Pancreas (tissue), 10 donors: ENCODE data around the gene VANGL2. TPM values are rescaled to one million over a fixed set of nuclear protein-coding genes. Genes with fewer than 3 reads are reported as not detected.

ENCODE experiments used
- ATAC-seq, 4 donors: fragments of 200-7000 bp; cut with Tn5 transposase; one replicate each; pipeline versions ENCODE4 v1.8.0 to v1.9.1; 2020; ENCODE audit warnings: mild to moderate bottlenecking in 4 of 4, moderate library complexity in 4 of 4
- DNase-seq, 6 donors: peaks; one replicate each; pipeline ENCODE4 v3.0.0-alpha.2; 2020
- FAIRE-seq: peaks from 2 replicates; lab custom pipeline; 2012; peaks lifted over from hg19 to GRCh38; lab: Jason Lieb, UNC
- H3K27ac ChIP-seq, 4 donors: fragments of 200-600 bp; sonication (generic); 1 replicate in 3 of 4; 2 replicates in 1 of 4; pipeline versions ENCODE4 v1.5.0 to v1.8.0; 2020
- H3K27me3 ChIP-seq, 4 donors: fragments of 200-600 bp; one replicate each; pipeline ENCODE4 v1.8.0; 2021
- H3K36me3 ChIP-seq, 3 donors: fragments of 200-600 bp; sonication (generic) in 1 of 3; one replicate each; pipeline versions ENCODE4 v1.5.0 to v1.8.0; 2020 to 2021
- H3K4me1 ChIP-seq, 3 donors: fragments of 200-600 bp; one replicate each; pipeline ENCODE4 v1.8.0; 2021
- H3K4me3 ChIP-seq, 4 donors: fragments of 200-600 bp; sonication (generic) in 2 of 4; one replicate each; pipeline versions ENCODE4 v1.5.0 to v1.8.0; 2020 to 2021
- H3K9me3 ChIP-seq, 4 donors: fragments of 200-600 bp; one replicate each; pipeline ENCODE4 v1.8.0; 2021
- WGBS, 2 donors: extraction: QIAGEN DNeasy Blood & Tissue Kit; methylation state at CpG; one replicate each; pipeline ENCODE4 v1.1.7; 2013; 5-methylcytosine and 5-hydroxymethylcytosine counted together
- intact Hi-C, 3 donors: fragments of 100-400 bp; cut with DNase I; formaldehyde crosslinking; loops; one replicate each; pipeline versions ENCODE4 v1.11.1 to v1.14.2; 2022
- polyA plus RNA-seq, 2 donors: library from polyadenylated mRNA; stranded (reverse); fragments of 200-250 nt; gene quantifications; one replicate each; pipeline ENCODE4 v1.2.3, GENCODE V29; 2013
- total RNA-seq, 6 donors: library from RNA; stranded (reverse); fragmentation: NEBNext Ultra II Directional in 4 of 6; extraction: Animal tissue kit (Norgen Biotek cat#: 25700) in 4 of 6; gene quantifications; one replicate each; pipeline versions ENCODE4 v1.2.1 to v1.2.4, GENCODE V29; 2021 to 2023
- TF ChIP-seq, protein P1 (sequence below), 4 donors: fragments of 200-600 bp; sonication (generic) in 3 of 4; IDR thresholded peaks; one replicate each; pipeline versions ENCODE4 v1.5.0 to v1.8.0; 2021; ENCODE audit warnings: antibody characterized with exemption in 4 of 4
- donor health status: healthy with polysubstance abuse.
- donor health status: DM: no; HTN: no; CAD: no; lungs with moderate emphysema.
- donor health status: DM: no; HTN: no; CAD: no.
- donor health status: control.
- donor health status: control.
- donor health status: Bipolar disorder and iron deficiency.
- donor health status: DM: yes; HTN: yes; CAD: no.
- donor health status: DM: no; HTN: no; CAD: no.
- donor health status: DM: no; HTN: no; CAD: no.
- donor health status: DM: yes; HTN: yes; CAD: no.

VANGL2 gene
- total and polyA plus RNA-seq, 8 donors, result 2.5 to 9.9 (median 4.2) TPM

- TF ChIP-seq, protein P1, sequence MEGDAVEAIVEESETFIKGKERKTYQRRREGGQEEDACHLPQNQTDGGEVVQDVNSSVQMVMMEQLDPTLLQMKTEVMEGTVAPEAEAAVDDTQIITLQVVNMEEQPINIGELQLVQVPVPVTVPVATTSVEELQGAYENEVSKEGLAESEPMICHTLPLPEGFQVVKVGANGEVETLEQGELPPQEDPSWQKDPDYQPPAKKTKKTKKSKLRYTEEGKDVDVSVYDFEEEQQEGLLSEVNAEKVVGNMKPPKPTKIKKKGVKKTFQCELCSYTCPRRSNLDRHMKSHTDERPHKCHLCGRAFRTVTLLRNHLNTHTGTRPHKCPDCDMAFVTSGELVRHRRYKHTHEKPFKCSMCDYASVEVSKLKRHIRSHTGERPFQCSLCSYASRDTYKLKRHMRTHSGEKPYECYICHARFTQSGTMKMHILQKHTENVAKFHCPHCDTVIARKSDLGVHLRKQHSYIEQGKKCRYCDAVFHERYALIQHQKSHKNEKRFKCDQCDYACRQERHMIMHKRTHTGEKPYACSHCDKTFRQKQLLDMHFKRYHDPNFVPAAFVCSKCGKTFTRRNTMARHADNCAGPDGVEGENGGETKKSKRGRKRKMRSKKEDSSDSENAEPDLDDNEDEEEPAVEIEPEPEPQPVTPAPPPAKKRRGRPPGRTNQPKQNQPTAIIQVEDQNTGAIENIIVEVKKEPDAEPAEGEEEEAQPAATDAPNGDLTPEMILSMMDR (IDR thresholded peaks at IDR 0.05), result no peak
- Histone ChIP-seq H3K4me3 (no peak overlapping the region), H3K9me3 (no peaks in the 10 kb centered on the region), H3K36me3 (no peaks in the 10 kb centered on the region), H3K27ac (no peak overlapping the region), H3K27me3 (no peaks in the 10 kb centered on the region), H3K4me1 (no peaks in the 10 kb centered on the region)
- no peak for FAIRE-seq
- 76 to 89% methylated on average over 1 of the region's 1 CpG for WGBS, 2 donors
- DNase-seq, result no peak
- intact Hi-C loops, result no loop called here
- no peak for ATAC-seq
These were observed 31.3 kb upstream of the VANGL2 start for GRCh38 chr1:160369087-160369486.

DNA sequence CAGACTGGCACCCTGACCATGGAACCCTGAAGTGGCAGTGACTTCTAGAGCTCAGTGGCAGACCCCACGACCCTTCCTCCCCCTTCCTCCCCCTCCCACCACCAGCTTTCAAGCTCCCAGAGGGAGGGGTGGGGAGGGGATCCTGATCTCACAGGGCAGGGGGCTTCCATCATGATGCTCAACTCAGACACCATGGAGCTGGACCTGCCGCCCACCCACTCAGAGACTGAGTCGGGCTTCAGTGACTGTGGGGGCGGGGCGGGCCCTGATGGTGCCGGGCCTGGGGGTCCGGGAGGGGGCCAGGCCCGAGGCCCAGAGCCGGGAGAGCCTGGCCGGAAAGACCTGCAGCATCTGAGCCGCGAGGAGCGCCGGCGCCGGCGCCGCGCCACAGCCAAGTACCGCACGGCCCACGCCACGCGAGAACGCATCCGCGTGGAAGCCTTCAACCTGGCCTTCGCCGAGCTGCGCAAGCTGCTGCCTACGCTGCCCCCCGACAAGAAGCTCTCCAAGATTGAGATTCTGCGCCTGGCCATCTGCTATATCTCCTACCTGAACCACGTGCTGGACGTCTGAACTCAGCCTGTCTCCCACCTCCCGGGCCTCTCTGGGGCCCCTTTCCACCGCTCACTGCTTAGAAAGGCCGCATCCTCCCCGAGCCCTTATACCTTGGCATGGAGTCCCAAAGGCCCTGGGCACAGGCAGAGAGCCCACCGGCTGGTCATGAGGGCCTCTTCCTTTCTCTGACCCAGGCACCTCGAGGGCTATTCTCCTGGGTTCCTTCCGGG lies 29.6 kb upstream of the VANGL2 start:
- no peak overlapping the region for H3K27ac ChIP-seq
- no peak for FAIRE-seq
- H3K27me3 ChIP-seq, result no peaks in the 10 kb centered on the region
- WGBS, 2 donors, result 66 to 72% methylated on average over 41 to 42 of the region's 42 CpGs
- intact Hi-C loops, result loop anchor here in 2 of 3 donors (10.0 kb wide), 2 partner anchors 176 to 266 kb away; partner anchors contain the start of gene CASQ1 (in 1 of the 2)
- no peak overlapping the region for H3K4me3 ChIP-seq
- H3K4me1 ChIP-seq, result no peaks in the 10 kb centered on the region
- no peak for ATAC-seq
- TF ChIP-seq, protein P1 (IDR thresholded peaks at IDR 0.05), result no peak
- no peaks in the 10 kb centered on the region for H3K36me3 ChIP-seq
- DNase-seq, result no peak
- no peaks in the 10 kb centered on the region for H3K9me3 ChIP-seq

DNA sequence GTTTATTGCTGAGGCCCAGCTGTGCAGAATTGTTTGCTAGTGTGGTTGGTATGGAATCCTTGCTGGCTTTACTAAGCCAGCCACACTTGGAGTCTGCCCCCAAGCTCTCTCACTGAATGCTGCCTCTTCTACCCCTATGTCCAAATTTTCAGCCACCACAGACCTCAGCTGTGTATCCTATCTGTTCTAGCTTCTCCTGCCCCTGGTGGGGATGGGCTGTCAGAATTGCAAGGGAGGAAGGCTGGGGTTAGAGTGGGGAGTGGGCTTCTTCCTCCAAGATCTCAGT lies 29.1 kb upstream of the VANGL2 start:
- DNase-seq (no peak), ATAC-seq (no peak), FAIRE-seq (no peak)
- no peaks in the 10 kb centered on the region for H3K27me3 ChIP-seq
- intact Hi-C loops, result loop anchor here in 2 of 3 donors (10.0 kb wide), 2 partner anchors 176 to 266 kb away; partner anchors contain the start of gene CASQ1 (in 1 of the 2)
- H3K27ac ChIP-seq, result no peak overlapping the region
- H3K36me3 ChIP-seq, result no peaks in the 10 kb centered on the region
- TF ChIP-seq, protein P1 (IDR thresholded peaks at IDR 0.05), result no peak
- no peak overlapping the region for H3K4me3 ChIP-seq
- no peaks in the 10 kb centered on the region for H3K4me1 ChIP-seq
- no peaks in the 10 kb centered on the region for H3K9me3 ChIP-seq

- intact Hi-C loops, result loop anchor here in 2 of 3 donors (10.0 kb wide), 2 partner anchors 177 to 267 kb away; partner anchors contain the start of gene CASQ1 (in 1 of the 2)
- no peaks in the 10 kb centered on the region for H3K9me3 ChIP-seq
- no peaks in the 10 kb centered on the region for H3K27me3 ChIP-seq
- FAIRE-seq (no peak), DNase-seq (no peak), ATAC-seq (no peak)
- no peaks in the 10 kb centered on the region for H3K36me3 ChIP-seq
- H3K27ac ChIP-seq, result no peak overlapping the region
- H3K4me3 ChIP-seq, result no peak overlapping the region
- 76 to 86% methylated on average over 4 of the region's 4 CpGs for WGBS, 2 donors
- H3K4me1 ChIP-seq, result no peaks in the 10 kb centered on the region
- TF ChIP-seq, protein P1 (IDR thresholded peaks at IDR 0.05), result no peak
These were observed 28.6 kb upstream of the VANGL2 start for GRCh38 chr1:160371756-160372155.

DNA sequence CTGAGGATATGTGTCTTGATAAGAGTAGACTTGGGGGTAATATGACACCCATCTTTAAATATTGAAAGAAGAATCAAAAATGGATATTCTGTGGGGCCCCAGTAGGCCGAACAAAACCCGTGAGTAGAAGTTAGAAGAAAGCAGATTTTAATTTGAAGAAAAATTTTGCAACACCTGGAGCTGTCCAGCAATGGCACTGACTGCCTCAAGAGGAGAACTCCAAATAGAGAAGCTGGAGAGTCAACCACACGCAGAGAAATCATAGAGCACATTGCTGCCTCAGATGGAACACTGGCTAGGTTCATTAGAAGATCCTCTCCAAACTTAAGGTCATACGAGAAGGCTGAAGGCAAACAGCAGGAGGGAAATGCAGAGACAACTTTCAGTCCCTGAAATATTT lies 26.7 kb upstream of the VANGL2 start:
- ATAC-seq (no peak), DNase-seq (no peak), FAIRE-seq (no peak)
- no peaks in the 10 kb centered on the region for H3K27me3 ChIP-seq
- no peak overlapping the region for H3K27ac ChIP-seq
- no peaks in the 10 kb centered on the region for H3K9me3 ChIP-seq
- 79 to 93% methylated on average over 4 of the region's 4 CpGs for WGBS, 2 donors
- TF ChIP-seq, protein P1 (IDR thresholded peaks at IDR 0.05), result no peak
- H3K4me1 ChIP-seq, result no peaks in the 10 kb centered on the region
- no peaks in the 10 kb centered on the region for H3K36me3 ChIP-seq
- no peak overlapping the region for H3K4me3 ChIP-seq
- intact Hi-C loops, result loop anchor here in 2 of 3 donors (10.0 kb wide), 2 partner anchors 179 to 269 kb away; partner anchors contain the start of gene CASQ1 (in 1 of the 2)
